Esophagus squamous epithelium (tissue), 5 donors: ENCODE results near the gene DAPK1. TPM values are rescaled to one million over a fixed set of nuclear protein-coding genes. Genes with fewer than 3 reads are reported as not detected.
"Not testable (repeated sequence)": the region's sequence is repeated elsewhere in the genome, so short reads cannot be mapped to it uniquely, and the experiment has no call there.

Source experiments
- DNase-seq: peaks from one replicate; lab custom pipeline; 2025; lab: John Stamatoyannopoulos, UW
- H3K27ac ChIP-seq, 4 donors: fragments of 200-600 bp; sonication (generic); one replicate each; pipeline ENCODE4 v1.5.1; 2016 to 2019; ENCODE audit warnings: mild to moderate bottlenecking in 1 of 4
- H3K27me3 ChIP-seq, 4 donors: fragments of 200-600 bp; sonication (generic); 1 replicate in 3 of 4; 2 replicates in 1 of 4; pipeline versions ENCODE4 v1.5.1 to v1.6.0; 2017 to 2021; ENCODE audit warnings: antibody characterized with exemption in 1 of 4
- H3K36me3 ChIP-seq, 3 donors: fragments of 200-600 bp; sonication (generic); one replicate each; pipeline ENCODE4 v1.5.1; 2016 to 2019
- H3K4me1 ChIP-seq, 3 donors: fragments of 200-600 bp; sonication (generic); one replicate each; pipeline ENCODE4 v1.5.1; 2017 to 2019
- H3K4me3 ChIP-seq, 4 donors: fragments of 200-600 bp; sonication (generic); 1 replicate in 3 of 4; 2 replicates in 1 of 4; pipeline ENCODE4 v1.5.1; 2016 to 2019; ENCODE audit warnings: mild to moderate bottlenecking in 2 of 4, moderate library complexity in 1 of 4
- H3K9me3 ChIP-seq, 3 donors: fragments of 200-600 bp; sonication (generic); one replicate each; pipeline ENCODE4 v1.5.1; 2016 to 2019
- POLR2A ChIP-seq, 4 donors: fragments of 450-650 bp; IDR thresholded peaks; one replicate each; pipeline ENCODE4 v1.6.1; 2017; ENCODE audit warnings: antibody characterized with exemption in 4 of 4, mild to moderate bottlenecking in 4 of 4, moderate library complexity in 3 of 4
- WGBS, 2 donors: methylation state at CpG; one replicate each; pipeline ENCODE4 v1.1.5; 2018; 5-methylcytosine and 5-hydroxymethylcytosine counted together
- intact Hi-C: fragments of 100-400 bp; cut with DNase I; formaldehyde crosslinking; loops from one replicate; pipeline ENCODE4 v1.15.0; 2022
- total RNA-seq, 4 donors: library from RNA; depleted of rRNA; stranded (reverse); fragments of >200 nt; gene quantifications; one replicate each; pipeline ENCODE4 v1.1.0, GENCODE V29; 2016
- TF ChIP-seq, protein P1 (sequence below), 6 experiments: fragments of 450-650 bp in 4 of 6; fragments of 200-600 bp in 2 of 6; sonication (generic) in 2 of 6; IDR thresholded peaks; one replicate each; pipeline ENCODE4 v1.5.1; 2016 to 2019; ENCODE audit warnings: antibody characterized with exemption in 6 of 6, mild to moderate bottlenecking in 4 of 6, moderate library complexity in 4 of 6
- donor health status: DM: yes; HTN: yes; CAD: no.

Gene DAPK1
- total RNA-seq, 4 donors from 2014 or later = 2.2 to 14.5 (median 5.5) TPM

DNA sequence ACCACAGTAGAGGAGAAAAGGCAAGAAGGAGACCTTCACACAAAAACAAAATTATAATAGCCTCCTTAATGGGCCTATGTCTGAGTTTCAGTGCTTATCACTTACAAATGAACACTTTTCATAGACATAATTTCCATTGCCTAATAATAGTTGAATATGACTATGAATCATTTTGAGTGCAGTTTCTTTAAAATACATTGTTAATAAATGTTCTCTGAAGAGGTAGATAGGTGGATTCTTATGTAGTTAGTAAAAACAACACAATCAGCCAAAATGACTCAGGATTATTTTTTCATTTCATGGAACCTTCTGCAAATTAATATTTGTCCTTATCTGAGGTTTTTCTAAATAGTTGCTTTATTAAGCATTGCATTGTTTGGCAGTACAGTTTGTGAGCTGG is 45.6 kb downstream of the DAPK1 start:
- TF ChIP-seq POLR2A (IDR thresholded peaks at IDR 0.05) = no peak
- TF ChIP-seq, protein P1, sequence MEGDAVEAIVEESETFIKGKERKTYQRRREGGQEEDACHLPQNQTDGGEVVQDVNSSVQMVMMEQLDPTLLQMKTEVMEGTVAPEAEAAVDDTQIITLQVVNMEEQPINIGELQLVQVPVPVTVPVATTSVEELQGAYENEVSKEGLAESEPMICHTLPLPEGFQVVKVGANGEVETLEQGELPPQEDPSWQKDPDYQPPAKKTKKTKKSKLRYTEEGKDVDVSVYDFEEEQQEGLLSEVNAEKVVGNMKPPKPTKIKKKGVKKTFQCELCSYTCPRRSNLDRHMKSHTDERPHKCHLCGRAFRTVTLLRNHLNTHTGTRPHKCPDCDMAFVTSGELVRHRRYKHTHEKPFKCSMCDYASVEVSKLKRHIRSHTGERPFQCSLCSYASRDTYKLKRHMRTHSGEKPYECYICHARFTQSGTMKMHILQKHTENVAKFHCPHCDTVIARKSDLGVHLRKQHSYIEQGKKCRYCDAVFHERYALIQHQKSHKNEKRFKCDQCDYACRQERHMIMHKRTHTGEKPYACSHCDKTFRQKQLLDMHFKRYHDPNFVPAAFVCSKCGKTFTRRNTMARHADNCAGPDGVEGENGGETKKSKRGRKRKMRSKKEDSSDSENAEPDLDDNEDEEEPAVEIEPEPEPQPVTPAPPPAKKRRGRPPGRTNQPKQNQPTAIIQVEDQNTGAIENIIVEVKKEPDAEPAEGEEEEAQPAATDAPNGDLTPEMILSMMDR (IDR thresholded peaks at IDR 0.05) = no peak
- H3K4me3 ChIP-seq = no peak overlapping the region
- no peak overlapping the region for H3K27ac ChIP-seq
- H3K36me3 ChIP-seq = no peaks in the 10 kb centered on the region
- H3K27me3 ChIP-seq = no peaks in the 10 kb centered on the region
- DNase-seq = no peak
- no peaks in the 10 kb centered on the region for H3K9me3 ChIP-seq
- intact Hi-C loops = no loop called here
- H3K4me1 ChIP-seq = no peaks in the 10 kb centered on the region

DNA sequence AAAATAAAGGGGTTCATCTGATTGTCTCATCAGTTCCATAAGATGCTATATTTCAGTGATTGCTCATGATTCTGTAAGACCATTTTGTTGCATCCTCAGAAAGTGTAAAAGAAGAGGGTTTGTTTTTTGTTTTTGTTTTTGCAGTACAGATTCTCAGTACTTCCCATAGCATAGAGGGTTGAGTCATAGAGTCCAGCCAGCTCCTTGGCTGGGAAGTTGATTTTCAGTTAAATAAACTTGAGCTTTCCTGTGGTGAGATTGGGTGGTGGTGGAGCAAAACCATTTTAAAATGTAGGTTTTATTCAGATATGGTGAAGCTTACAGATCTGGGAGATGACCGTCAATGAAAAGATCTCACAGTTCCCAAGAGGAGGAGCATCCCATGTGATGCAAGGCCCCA is 48.2 kb downstream of the DAPK1 start:
- no peak for DNase-seq
- TF ChIP-seq, protein P1 (IDR thresholded peaks at IDR 0.05) = no peak
- TF ChIP-seq POLR2A (IDR thresholded peaks at IDR 0.05) = no peak
- H3K36me3 ChIP-seq = no peaks in the 10 kb centered on the region
- H3K27ac ChIP-seq = no peak overlapping the region
- H3K4me1 ChIP-seq = no peaks in the 10 kb centered on the region
- no peaks in the 10 kb centered on the region for H3K9me3 ChIP-seq
- no peak overlapping the region for H3K4me3 ChIP-seq
- 82 to 100% methylated on average over 1 of the region's 1 CpG for WGBS, 2 donors
- H3K27me3 ChIP-seq = peaks cover 0 to 4% (median 0%) of the 10 kb centered on the region in 4 donors
- intact Hi-C loops = no loop called here

DNA sequence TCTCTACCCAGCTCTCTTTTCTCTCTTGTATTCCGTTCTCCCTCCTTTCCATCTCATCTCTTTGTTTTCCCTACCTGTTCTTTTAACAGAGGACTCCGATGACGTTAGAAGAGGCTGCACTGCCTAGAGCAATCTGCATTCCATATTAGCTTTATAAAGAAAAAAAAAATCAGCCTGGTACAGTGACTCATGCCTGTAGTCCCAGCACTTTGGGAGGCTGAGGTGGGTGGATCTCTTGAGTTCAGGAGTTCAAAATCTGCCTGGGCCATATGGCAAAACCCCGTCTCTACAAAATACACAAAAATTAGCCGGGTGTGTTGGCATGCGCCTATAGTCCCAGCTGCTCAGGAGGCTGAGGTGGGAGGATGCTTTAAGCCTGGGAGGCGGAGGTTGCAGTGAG is 49.0 kb downstream of the DAPK1 start:
- peaks cover 0 to 4% (median 0%) of the 10 kb centered on the region in 4 donors for H3K27me3 ChIP-seq
- no peaks in the 10 kb centered on the region for H3K4me1 ChIP-seq
- H3K4me3 ChIP-seq = no peak overlapping the region
- no peak overlapping the region for H3K27ac ChIP-seq
- DNase-seq = no peak
- H3K36me3 ChIP-seq = no peaks in the 10 kb centered on the region
- TF ChIP-seq POLR2A (IDR thresholded peaks at IDR 0.05) = no peak
- TF ChIP-seq, protein P1 (IDR thresholded peaks at IDR 0.05) = no peak
- intact Hi-C loops = no loop called here
- H3K9me3 ChIP-seq = no peaks in the 10 kb centered on the region
- WGBS, 2 donors = 38 to 53% methylated on average over 7 of the region's 7 CpGs

DNA sequence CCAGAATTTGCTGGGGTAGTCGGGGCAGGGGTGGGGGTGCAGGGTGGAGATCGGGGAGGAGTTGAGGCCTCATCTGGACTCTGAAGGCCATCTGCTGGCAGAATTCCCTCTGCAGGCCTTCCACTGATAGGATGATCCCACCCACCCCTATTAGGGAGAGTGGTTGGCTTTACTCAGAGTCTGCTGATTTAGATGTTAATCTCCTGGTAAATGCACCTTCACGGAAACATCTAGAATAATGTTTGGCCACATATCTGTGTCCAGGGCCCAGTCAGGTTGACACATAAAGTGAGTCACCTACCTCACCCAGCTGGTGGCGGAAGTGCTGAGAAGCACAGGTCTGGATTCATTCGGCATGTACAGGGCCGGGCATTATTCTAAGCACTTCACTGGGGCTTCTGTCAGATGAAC is 50.0 kb downstream of the DAPK1 start:
- no peak overlapping the region for H3K27ac ChIP-seq
- peaks cover 0 to 4% (median 0%) of the 10 kb centered on the region in 4 donors for H3K27me3 ChIP-seq
- H3K4me1 ChIP-seq = no peaks in the 10 kb centered on the region
- no peaks in the 10 kb centered on the region for H3K9me3 ChIP-seq
- WGBS, 2 donors = 78 to 82% methylated on average over 2 to 6 of the region's 6 CpGs
- no peak overlapping the region for H3K4me3 ChIP-seq
- no peak for DNase-seq
- intact Hi-C loops = no loop called here
- TF ChIP-seq, protein P1 (IDR thresholded peaks at IDR 0.05) = no peak
- no peak for TF ChIP-seq POLR2A (IDR thresholded peaks at IDR 0.05)
- no peaks in the 10 kb centered on the region for H3K36me3 ChIP-seq

DNA sequence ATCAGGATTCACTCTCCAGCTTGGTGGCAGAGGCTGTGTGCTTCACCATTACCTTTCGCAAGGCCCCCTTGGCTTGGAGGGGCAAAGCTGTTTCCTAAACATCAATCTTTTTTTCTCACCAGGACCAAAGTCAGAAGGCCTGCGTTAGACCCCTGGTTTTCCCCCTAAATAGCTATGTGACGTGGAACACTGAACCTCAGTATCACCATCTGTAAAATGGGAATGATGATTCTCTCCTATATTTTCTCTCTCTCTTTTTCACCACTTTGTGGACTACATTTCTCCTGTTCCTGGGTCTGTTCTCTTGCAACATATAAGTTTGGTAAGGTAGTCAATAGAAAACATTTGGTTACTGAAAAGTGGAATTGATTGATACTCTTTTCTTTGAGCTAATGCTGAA is 50.5 kb downstream of the DAPK1 start:
- H3K27me3 ChIP-seq = peaks cover 0 to 4% (median 0%) of the 10 kb centered on the region in 4 donors
- H3K9me3 ChIP-seq = no peaks in the 10 kb centered on the region
- DNase-seq = no peak
- TF ChIP-seq POLR2A (IDR thresholded peaks at IDR 0.05) = no peak
- TF ChIP-seq, protein P1 (IDR thresholded peaks at IDR 0.05) = no peak
- no peak overlapping the region for H3K4me3 ChIP-seq
- H3K36me3 ChIP-seq = no peaks in the 10 kb centered on the region
- H3K4me1 ChIP-seq = no peaks in the 10 kb centered on the region
- no peak overlapping the region for H3K27ac ChIP-seq
- WGBS, 2 donors = 78 to 100% methylated on average over 3 of the region's 3 CpGs
- intact Hi-C loops = no loop called here

DNA sequence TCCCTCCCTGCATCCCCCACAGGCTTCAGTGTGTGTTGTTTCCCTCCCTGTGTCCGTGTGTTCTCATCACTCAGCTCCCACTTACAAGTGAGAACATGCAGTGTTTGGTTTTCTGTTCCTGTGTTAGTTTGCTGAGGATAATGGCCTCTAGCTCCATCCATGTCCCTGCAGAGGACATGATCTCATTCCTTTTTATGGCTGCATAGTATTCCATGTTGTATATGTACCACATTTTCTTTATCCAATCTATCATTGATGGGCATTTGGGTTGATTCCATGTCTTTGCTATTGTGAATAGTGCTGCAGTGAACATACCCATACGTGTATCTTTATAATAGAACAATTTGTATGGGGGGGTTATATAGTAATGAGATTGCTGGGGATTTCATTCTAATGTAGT is 51.4 kb downstream of the DAPK1 start:
- H3K27me3 ChIP-seq, DNase-seq, H3K9me3 ChIP-seq, H3K4me3 ChIP-seq, H3K36me3 ChIP-seq, H3K27ac ChIP-seq, H3K4me1 ChIP-seq, intact Hi-C loops: not testable (repeated sequence)
- 71 to 72% methylated on average over 2 of the region's 2 CpGs for WGBS, 2 donors
